Breast epithelium (tissue), 3 donors: ENCODE measurements around the gene PRKACG.

Source experiments
- POLR2AphosphoS5 ChIP-seq, 3 donors: sonication (generic); formaldehyde crosslinking; IDR thresholded peaks; one replicate each; pipeline ENCODE4 v1.6.1; 2017; ENCODE audit warnings: antibody characterized with exemption in 3 of 3
- TF ChIP-seq, protein P1 (sequence below), 3 donors: fragments of 450-650 bp; IDR thresholded peaks; one replicate each; pipeline ENCODE4 v1.5.1; 2016 to 2017; ENCODE audit warnings: antibody characterized with exemption in 3 of 3, mild to moderate bottlenecking in 3 of 3, moderate library complexity in 3 of 3

DNA sequence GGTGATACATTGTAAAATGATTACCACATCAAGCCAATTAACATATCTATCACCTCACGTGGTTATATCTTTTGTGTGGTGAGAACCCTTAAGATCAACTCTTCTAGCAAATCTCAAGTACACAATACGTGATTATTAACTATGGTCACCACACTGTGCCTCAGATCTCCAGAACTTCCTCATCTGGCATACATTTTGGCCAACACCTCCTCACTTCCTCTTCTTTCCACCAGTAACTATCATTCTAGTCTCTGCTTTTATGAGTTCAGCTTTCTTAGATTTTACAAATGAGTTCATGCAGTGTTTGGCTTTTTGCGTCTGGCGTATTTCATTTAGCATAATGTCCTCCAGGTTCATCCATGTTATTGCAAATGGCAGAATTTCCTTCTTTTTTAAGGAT is 35.8 kb downstream of the PRKACG start:
- TF ChIP-seq, protein P1, sequence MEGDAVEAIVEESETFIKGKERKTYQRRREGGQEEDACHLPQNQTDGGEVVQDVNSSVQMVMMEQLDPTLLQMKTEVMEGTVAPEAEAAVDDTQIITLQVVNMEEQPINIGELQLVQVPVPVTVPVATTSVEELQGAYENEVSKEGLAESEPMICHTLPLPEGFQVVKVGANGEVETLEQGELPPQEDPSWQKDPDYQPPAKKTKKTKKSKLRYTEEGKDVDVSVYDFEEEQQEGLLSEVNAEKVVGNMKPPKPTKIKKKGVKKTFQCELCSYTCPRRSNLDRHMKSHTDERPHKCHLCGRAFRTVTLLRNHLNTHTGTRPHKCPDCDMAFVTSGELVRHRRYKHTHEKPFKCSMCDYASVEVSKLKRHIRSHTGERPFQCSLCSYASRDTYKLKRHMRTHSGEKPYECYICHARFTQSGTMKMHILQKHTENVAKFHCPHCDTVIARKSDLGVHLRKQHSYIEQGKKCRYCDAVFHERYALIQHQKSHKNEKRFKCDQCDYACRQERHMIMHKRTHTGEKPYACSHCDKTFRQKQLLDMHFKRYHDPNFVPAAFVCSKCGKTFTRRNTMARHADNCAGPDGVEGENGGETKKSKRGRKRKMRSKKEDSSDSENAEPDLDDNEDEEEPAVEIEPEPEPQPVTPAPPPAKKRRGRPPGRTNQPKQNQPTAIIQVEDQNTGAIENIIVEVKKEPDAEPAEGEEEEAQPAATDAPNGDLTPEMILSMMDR (IDR thresholded peaks at IDR 0.05) = no peak
- no peak for TF ChIP-seq POLR2AphosphoS5 (IDR thresholded peaks at IDR 0.05)
